Caco-2 (cell line): ENCODE data around the gene CD244. TPM values are rescaled to one million over a fixed set of nuclear protein-coding genes. Genes with fewer than 3 reads are reported as not detected.

Experiments used
- BruUV-seq: library from RNA; stranded (reverse); fragments of 400-500 nt; replicated peaks from 2 replicates; lab custom pipeline; 2021; lab: Mats Ljungman, UMichigan
- CTCF ChIA-PET: fragments of 300-600 bp; sonication (Branson Sonifier 250); formaldehyde crosslinking; loops from one replicate; lab custom pipeline; 2022; ENCODE audit warnings: antibody characterized with exemption; lab: Charles Lee
- POLR2A ChIA-PET: fragments of 300-600 bp; sonication (Branson Sonifier 250); formaldehyde crosslinking; loops from one replicate; lab custom pipeline; 2022; ENCODE audit warnings: antibody characterized with exemption; lab: Charles Lee
- DNase-seq, 2 experiments: peaks; one replicate each; pipeline versions ENCODE4 v3.0.0 to v3.0.0-alpha.2; 2020 to 2022
- H3K27me3 ChIP-seq: replicated peaks from 2 replicates; pipeline ENCODE4 v1.6.0; 2011; ENCODE audit warnings: low read length; ENCODE audit not compliant: control insufficient read depth, insufficient read depth
- H3K36me3 ChIP-seq: 2 replicates; pipeline ENCODE4 v1.5.1; 2011; ENCODE audit warnings: low read length; ENCODE audit not compliant: control insufficient read depth, insufficient read depth
- H3K4me1 ChIP-seq: fragments of 250-450 bp; sonication (Bioruptor Pico); 2 replicates; pipeline ENCODE4 v1.5.1; 2020; ENCODE audit warnings: mild to moderate bottlenecking
- H3K4me3 ChIP-seq: 2 replicates; pipeline ENCODE4 v1.5.1; 2011; ENCODE audit warnings: low read depth, mild to moderate bottlenecking, control low read depth, low read length
- H3K9me3 ChIP-seq: fragments of 250-450 bp; sonication (Bioruptor Pico); 2 replicates; pipeline ENCODE4 v1.5.1; 2020; ENCODE audit warnings: mild to moderate bottlenecking, moderate library complexity
- H3K27ac Mint-ChIP-seq: one replicate; pipeline ENCODE4 v1.8.0; 2022; ENCODE audit warnings: mixed read lengths; ENCODE audit not compliant: unreplicated experiment
- H3K27me3 Mint-ChIP-seq: one replicate; pipeline ENCODE4 v1.8.0; 2022; ENCODE audit warnings: mixed read lengths; ENCODE audit not compliant: insufficient read depth, unreplicated experiment
- H3K36me3 Mint-ChIP-seq: one replicate; pipeline ENCODE4 v1.8.0; 2022; ENCODE audit warnings: mild to moderate bottlenecking, mixed read lengths; ENCODE audit not compliant: insufficient read depth, unreplicated experiment
- H3K4me1 Mint-ChIP-seq: one replicate; pipeline ENCODE4 v1.8.0; 2022; ENCODE audit warnings: low read depth, mixed read lengths; ENCODE audit not compliant: unreplicated experiment
- H3K4me3 Mint-ChIP-seq: one replicate; pipeline ENCODE4 v1.8.0; 2022; ENCODE audit warnings: mild to moderate bottlenecking, moderate library complexity, mixed read lengths; ENCODE audit not compliant: unreplicated experiment
- H3K9me3 Mint-ChIP-seq: one replicate; pipeline ENCODE4 v1.8.0; 2022; ENCODE audit warnings: mixed read lengths; ENCODE audit not compliant: unreplicated experiment
- intact Hi-C: fragments of 100-400 bp; cut with micrococcal nuclease; formaldehyde crosslinking; loops from one replicate; pipeline ENCODE4 v1.10.0; 2022; ENCODE audit not compliant: unreplicated experiment
- total RNA-seq: library from RNA; stranded (reverse); gene quantifications from 2 replicates; pipeline ENCODE4 v1.2.3, GENCODE V29; 2022
- TF ChIP-seq, protein P1 (sequence below), 2 experiments: fragments of 200-600 bp in 1 of 2; IDR thresholded peaks; 1 replicate in 1 of 2; 2 replicates in 1 of 2; pipeline versions ENCODE4 v1.5.1 to v1.8.0; 2011 to 2022; ENCODE audit warnings: antibody characterized with exemption in 1 of 2, control low read depth in 1 of 2, inconsistent platforms in 1 of 2, low read depth in 1 of 2, low read length in 1 of 2, mild to moderate bottlenecking in 1 of 2, moderate library complexity in 1 of 2; ENCODE audit not compliant: insufficient read depth in 1 of 2, severe bottlenecking in 1 of 2, unreplicated experiment in 1 of 2

The CD244 gene
- total RNA-seq, 1 experiment from 2014 or later, result 0.11 TPM

DNA sequence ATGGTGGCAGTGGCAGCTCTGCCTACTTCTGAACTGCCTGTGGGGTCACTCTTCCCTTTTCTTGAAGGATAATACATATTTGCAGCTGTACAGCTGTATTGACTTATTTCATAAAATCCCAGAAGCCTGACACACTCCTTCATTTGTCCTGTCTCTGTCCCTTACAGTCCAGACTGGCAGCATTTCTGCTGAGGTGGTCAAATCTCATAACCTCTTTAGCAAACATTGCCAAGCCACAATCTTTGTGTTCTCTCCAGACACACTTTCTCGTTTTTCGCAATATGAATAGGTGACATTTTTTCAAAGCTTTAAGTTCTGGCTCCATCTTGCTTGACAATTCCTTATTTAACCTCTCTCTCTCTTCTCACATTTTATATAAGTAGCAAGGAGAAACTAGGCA lies 51.5 kb downstream of the CD244 start:
- H3K4me3 ChIP-seq, result no peak overlapping the region
- no peaks in the 10 kb centered on the region for H3K27me3 ChIP-seq
- peaks cover 12% of the 10 kb centered on the region; the same call in 1 of the 2 replicates for H3K9me3 ChIP-seq
- intact Hi-C loops, result no loop called here
- DNase-seq, result peak in 1 of 2 experiments; percentile 8
- CTCF ChIA-PET, result no interaction called here
- H3K4me1 ChIP-seq, result peaks cover 31% of the 10 kb centered on the region
- no peaks in the 10 kb centered on the region for H3K36me3 Mint-ChIP-seq
- POLR2A ChIA-PET, result no interaction called here
- H3K27me3 Mint-ChIP-seq, result no peaks in the 10 kb centered on the region
- H3K9me3 Mint-ChIP-seq, result peaks cover 26% of the 10 kb centered on the region
- TF ChIP-seq, protein P1, sequence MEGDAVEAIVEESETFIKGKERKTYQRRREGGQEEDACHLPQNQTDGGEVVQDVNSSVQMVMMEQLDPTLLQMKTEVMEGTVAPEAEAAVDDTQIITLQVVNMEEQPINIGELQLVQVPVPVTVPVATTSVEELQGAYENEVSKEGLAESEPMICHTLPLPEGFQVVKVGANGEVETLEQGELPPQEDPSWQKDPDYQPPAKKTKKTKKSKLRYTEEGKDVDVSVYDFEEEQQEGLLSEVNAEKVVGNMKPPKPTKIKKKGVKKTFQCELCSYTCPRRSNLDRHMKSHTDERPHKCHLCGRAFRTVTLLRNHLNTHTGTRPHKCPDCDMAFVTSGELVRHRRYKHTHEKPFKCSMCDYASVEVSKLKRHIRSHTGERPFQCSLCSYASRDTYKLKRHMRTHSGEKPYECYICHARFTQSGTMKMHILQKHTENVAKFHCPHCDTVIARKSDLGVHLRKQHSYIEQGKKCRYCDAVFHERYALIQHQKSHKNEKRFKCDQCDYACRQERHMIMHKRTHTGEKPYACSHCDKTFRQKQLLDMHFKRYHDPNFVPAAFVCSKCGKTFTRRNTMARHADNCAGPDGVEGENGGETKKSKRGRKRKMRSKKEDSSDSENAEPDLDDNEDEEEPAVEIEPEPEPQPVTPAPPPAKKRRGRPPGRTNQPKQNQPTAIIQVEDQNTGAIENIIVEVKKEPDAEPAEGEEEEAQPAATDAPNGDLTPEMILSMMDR (IDR thresholded peaks at IDR 0.05; ENCODE audit: insufficient read depth in 1 of 2, low read depth in 1 of 2, low read length in 1 of 2, severe bottlenecking in 1 of 2, unreplicated experiment in 1 of 2), result no peak
- H3K36me3 ChIP-seq, result no peaks in the 10 kb centered on the region
- H3K4me3 Mint-ChIP-seq, result no peak overlapping the region
- H3K27ac Mint-ChIP-seq, result no peak overlapping the region
- H3K4me1 Mint-ChIP-seq, result peaks cover 35% of the 10 kb centered on the region
- BruUV-seq, result no TSS peak

DNA sequence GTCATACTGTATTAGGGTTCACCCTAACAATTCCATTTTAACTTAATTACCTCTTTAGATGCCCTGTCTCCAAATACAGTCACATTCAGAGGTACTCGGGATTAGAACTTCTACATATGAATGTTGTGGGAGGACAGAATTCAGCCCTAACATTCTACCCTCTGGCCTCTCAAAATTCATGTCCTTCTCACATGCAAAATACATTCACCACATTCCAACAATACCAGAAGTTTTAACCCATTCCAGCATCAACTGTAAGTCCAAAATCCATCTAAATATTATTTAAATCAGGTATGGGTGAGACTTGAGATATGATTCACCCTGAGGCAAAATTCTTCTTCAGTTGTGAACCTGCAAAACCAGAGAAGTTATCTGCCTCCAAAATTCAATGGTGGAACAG lies 52.2 kb downstream of the CD244 start:
- Mint-ChIP-seq H3K4me1 (peaks cover 35% of the 10 kb centered on the region), H3K36me3 (no peaks in the 10 kb centered on the region), H3K27ac (peak overlapping the region; percentile 59), H3K27me3 (no peaks in the 10 kb centered on the region), H3K9me3 (peaks cover 33% of the 10 kb centered on the region), H3K4me3 (no peak overlapping the region)
- peak in 1 of 2 experiments; percentile 19 for DNase-seq
- peaks cover 14% of the 10 kb centered on the region; the same call in 1 of the 2 replicates for H3K9me3 ChIP-seq
- BruUV-seq, result no TSS peak
- H3K4me1 ChIP-seq, result peaks cover 31% of the 10 kb centered on the region
- no peak overlapping the region for H3K4me3 ChIP-seq
- intact Hi-C loops, result no loop called here
- POLR2A ChIA-PET, result no interaction called here
- CTCF ChIA-PET, result no interaction called here
- H3K27me3 ChIP-seq, result no peaks in the 10 kb centered on the region
- TF ChIP-seq, protein P1 (IDR thresholded peaks at IDR 0.05; ENCODE audit: insufficient read depth in 1 of 2, low read depth in 1 of 2, low read length in 1 of 2, severe bottlenecking in 1 of 2, unreplicated experiment in 1 of 2), result no peak
- no peaks in the 10 kb centered on the region for H3K36me3 ChIP-seq

DNA sequence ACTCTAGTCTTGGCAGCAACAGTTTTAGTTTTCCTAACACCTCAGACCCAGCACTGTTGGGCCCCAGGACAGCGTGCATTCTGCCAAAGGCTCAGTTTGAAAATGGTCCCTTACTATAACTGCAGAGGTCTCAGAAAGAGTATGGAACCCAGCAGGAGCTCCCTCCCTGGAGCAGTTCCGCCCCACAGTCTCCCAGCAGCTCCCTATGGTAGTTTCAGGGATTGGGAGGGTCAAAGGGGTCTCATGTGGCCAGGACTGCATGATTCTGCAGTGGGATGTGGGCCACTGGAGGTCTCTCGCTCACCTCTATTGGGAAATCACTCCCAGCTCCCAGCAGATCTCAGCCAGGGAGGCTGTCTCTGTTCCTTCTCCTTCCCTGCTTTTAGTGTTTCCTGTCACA lies 54.4 kb downstream of the CD244 start:
- BruUV-seq, result no TSS peak
- DNase-seq, result no peak
- Mint-ChIP-seq H3K4me1 (peaks cover 31% of the 10 kb centered on the region), H3K36me3 (no peaks in the 10 kb centered on the region), H3K27ac (no peak overlapping the region), H3K9me3 (peaks cover 40% of the 10 kb centered on the region), H3K27me3 (no peaks in the 10 kb centered on the region), H3K4me3 (no peak overlapping the region)
- POLR2A ChIA-PET, result no interaction called here
- H3K27me3 ChIP-seq, result no peaks in the 10 kb centered on the region
- H3K4me1 ChIP-seq, result peaks cover 26% of the 10 kb centered on the region
- intact Hi-C loops, result no loop called here
- no peaks in the 10 kb centered on the region for H3K36me3 ChIP-seq
- TF ChIP-seq, protein P1 (IDR thresholded peaks at IDR 0.05; ENCODE audit: insufficient read depth in 1 of 2, low read depth in 1 of 2, low read length in 1 of 2, severe bottlenecking in 1 of 2, unreplicated experiment in 1 of 2), result no peak
- H3K4me3 ChIP-seq, result no peak overlapping the region
- CTCF ChIA-PET, result no interaction called here
- H3K9me3 ChIP-seq, result peaks cover 14% of the 10 kb centered on the region; the same call in 1 of the 2 replicates
